Hindlimb muscle (tissue), 1 donor: ENCODE data around the gene POMGNT1. TPM values are rescaled to one million over a fixed set of nuclear protein-coding genes. Genes with fewer than 3 reads are reported as not detected.
"Not testable (repeated sequence)": the region's sequence is repeated elsewhere in the genome, so short reads cannot be mapped to it uniquely, and the experiment has no call there.

Experiments used
- DNase-seq: peaks from one replicate; pipeline ENCODE4 v3.0.0-alpha.2; 2013
- polyA plus RNA-seq: library from polyadenylated mRNA; unstranded; fragments of 120-200 nt; gene quantifications from one replicate; pipeline ENCODE4 v1.2.1, GENCODE V29; 2013; ENCODE audit not compliant: insufficient read length

POMGNT1 gene
- 47.4 TPM for polyA plus RNA-seq

DNA sequence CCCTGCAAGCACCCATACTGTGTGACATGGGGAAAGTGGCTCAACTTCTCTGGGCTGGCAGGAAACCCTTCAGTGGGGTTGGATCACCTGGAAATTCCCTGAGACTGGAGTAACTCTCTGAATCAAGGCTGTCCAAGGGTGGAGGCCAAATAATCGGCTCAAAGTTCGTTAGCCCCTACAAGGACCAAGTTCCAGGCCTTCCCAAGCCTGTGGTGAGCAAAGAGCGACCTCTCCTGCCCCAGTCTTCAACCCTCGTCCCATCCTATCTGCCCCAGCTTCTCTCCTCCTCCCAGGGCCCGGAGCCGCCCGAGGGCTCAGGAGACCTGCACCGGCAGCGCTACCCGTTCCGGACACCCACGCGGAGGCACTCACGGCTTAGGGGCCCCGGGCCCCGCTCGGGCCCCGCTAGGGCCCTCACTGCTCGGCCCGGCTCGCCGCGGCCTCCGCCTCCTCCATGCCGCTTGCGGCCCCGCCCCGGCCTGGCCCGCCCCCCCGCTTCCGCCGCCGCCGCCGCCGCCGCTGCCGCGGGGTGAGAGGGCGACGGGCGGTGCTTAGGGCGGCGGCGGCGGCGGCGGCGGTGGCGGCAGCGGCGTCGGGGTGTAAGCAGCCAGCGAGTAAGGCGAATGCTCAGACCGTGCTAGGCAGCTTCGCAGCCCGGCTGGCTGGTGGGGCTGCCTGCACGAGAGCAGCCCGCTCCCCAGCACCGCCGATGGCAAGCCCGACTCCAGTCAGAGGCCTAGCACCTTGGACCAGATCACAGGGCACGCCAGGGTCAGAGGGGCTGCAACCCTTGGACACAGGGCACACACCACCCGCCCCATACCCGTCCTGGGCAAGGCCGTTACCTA is at the start of gene POMGNT1:
TSS of gene POMGNT1 (minus strand) at position 471 of the 848 bp plus-strand sequence. CDS start 613 bp downstream, outside the sequence.
- peak; percentile 34 for DNase-seq

DNA sequence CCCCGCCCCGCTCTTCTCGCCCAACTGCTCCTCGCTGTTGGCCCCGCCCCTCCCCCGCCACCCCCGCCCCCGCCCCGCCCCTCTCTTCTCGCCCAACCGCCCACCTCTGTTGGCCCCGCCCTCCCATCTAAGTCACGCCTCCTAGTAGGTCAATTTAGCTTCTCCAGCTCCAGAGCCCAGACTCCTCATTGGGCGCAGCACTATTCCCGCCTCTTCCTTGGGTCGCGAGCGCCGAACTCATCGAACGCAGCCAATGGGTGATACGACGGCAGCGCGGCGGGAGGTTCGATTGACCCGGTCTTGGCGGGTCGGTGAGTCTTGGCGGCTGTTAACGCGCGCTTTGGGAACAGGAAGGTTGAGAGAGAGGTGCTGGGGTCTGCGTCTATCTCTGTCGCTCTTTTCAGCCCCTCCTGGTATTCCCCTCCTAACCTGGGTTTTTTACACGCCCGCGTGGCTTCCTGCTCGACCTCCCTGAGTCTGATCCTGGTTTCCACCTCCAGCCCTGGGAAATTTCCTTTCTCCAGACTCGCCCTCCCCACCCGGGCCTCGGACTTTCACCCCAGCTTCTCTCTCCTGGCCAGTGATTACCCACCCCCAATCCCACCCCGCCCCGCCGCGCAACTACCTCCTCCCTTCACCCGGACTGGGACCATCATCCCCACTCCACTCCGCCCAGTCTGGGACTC is 49.3 kb upstream of the POMGNT1 start, which contains the start of gene RAD54L:
TSS of gene RAD54L (plus strand) at position 328 of the 686 bp plus-strand sequence. CDS start 643 bp downstream, outside the sequence.
- DNase-seq, result peak; percentile 96

DNA sequence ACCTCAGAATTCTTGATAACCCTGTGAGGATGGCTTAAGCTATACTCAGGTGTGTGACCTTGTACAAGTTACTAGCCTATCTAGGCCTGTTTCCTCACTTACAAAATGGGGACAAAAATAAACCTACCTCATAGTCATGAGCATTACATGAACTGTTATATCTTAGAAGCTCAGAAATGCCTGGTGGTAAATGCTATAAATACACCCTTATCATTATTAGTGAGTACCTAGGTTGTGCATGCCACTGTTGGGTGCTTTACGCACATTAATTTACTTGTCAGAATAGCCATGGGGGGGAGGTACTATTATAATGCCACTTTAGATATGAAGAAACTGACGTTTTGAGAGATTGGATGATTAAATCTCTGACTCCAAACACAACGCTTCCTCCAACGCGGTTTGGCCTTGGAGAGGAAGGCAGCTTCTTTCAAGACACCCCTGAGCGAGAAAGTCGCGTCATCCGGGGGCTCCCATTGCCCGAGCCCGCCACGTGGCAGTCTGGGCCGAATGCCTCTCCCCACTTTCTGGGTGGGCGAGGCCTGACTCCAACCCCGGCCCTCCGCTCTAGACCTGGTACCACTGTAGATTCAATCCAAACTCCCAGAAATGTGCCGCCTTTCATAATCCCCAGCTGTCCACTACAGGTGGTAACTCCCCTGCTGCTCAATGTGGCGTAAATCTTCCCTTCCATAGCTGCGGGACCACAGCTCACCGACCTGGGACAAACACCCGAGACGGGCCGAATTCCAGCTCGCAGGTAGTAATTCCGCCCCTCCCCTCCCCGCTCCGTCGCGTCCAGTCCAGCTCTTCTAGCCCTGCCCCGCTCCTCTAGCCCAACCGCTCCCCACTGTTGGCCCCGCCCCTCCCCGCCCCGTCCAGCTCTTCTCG is 48.6 kb upstream of the POMGNT1 start:
- no peak for DNase-seq

DNA sequence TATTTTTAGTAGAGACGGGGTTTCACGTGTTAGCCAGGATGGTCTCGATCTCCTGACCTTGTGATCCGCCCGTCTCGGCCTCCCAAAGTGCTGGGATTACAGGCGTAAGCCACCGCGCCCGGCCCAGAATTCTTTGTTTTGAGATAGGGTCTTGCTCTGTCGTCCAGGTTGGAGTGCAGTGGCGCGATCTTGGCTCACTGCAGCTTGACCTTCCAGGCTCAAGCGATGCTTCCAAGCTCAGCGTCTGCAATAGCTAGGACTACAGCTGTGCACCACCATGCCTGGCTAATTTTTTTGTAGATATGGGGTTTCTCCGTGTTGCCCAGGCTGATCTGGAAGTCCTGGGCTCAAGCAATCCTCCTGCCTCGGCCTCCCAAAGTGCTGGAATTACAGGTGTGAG is 47.9 kb upstream of the POMGNT1 start:
- DNase-seq, result not testable (repeated sequence)

DNA sequence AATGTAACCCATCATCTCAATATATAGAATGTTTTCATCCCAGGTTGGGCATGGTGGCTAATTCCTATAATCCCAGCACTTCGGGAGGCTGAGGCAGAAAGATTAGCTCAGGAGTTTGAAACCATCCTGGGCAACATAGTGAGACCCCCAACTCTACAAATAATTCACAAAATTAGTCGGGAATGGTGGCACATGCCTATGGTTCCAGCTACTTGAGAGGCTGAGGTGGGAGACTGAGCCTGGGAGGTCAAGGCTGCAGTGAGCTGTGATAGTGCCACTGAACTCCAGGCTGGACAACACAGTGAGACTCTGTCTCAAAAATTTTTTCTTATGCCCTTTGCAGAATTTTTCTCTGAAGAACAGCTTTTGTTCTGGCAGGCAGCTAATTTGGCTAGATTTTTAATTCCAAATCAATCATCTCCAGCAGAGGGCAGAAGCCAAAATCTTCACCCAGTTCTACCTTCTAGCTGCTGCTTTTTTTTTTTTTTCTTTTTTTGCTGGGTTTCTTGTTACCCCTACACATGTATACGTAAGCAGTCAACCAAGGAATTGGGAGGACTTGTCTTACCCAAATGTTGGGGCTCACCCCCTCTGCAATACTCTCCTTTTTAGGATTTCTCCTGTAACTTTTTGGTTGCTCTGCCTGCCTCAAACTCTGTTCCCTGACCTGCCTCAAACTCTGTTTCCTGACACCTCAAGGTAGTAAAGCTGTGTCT is 46.6 kb upstream of the POMGNT1 start:
- no peak for DNase-seq

DNA sequence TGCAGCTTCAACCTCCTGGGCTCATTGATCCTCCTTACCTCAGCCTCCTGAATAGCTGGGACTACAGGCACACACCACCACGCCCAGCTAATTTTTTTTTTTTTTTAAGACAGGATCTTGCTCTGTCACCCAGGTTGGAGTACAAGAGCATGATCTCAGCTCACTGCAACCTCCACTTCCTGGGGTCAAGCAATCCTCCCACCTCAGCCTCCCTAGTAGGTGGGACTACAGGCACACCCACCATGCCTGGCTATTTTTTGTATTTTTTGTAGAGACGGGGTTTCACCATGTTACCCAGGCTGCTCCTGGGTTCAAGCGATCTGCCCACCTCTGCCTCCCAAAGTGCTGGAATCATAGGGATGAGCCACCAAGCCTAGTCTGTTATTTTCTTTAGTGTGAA is 45.6 kb upstream of the POMGNT1 start:
- DNase-seq, result not testable (repeated sequence)

DNA sequence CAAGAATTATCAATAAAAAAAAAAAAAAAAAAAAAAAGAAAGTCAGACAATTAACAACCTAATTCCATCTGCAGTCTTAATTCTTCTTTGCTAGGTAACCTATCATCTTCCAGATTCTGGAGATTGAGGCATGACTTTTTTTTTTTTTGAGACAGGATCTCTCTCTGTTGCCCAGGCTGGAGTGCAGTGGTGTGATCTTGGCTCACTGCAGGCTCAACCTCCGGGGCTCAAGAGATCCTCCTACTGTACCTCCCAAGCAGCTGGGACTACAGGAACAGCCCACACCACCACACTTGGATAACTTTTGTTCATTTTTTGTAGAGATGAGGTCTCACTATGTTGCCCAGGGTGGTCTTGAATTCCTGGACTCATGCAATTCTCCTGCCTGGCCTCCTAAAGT is 44.7 kb upstream of the POMGNT1 start:
- DNase-seq, result no peak

DNA sequence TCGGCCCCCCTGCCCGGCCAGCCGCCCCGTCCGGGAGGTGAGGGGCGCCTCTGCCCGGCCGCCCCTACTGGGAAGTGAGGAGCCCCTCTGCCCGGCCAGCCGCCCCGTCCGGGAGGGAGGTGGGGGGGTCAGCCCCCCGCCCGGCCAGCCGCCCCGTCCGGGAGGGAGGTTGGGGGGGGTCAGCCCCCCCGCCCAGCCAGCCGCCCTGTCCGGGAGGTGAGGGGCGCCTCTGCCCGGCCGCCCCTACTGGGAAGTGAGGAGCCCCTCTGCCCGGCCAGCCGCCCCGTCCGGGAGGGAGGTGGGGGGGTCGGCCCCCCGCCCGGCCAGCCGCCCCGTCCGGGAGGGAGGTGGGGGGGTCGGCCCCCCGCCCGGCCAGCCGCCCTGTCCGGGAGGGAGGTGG is 43.5 kb upstream of the POMGNT1 start:
- not testable (repeated sequence) for DNase-seq

DNA sequence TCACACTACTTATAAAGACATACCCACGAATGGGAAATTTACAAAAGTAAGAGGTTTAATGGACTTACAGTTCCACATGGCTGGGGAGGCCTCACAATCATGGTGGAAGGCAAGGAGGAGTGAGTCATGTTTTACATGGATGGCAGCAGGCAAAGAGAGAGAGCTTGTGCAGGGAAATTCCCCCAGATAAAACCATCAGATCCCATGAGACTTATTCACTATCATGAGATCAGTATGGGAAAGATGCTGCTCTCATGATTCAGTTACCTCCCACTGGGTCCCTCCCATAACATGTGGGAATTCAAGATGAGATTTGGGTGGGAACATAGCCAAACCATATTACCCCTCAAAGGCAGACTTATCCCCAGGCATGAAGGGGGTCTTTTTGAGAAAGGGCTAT is 40.6 kb upstream of the POMGNT1 start:
- DNase-seq, result not testable (repeated sequence)

DNA sequence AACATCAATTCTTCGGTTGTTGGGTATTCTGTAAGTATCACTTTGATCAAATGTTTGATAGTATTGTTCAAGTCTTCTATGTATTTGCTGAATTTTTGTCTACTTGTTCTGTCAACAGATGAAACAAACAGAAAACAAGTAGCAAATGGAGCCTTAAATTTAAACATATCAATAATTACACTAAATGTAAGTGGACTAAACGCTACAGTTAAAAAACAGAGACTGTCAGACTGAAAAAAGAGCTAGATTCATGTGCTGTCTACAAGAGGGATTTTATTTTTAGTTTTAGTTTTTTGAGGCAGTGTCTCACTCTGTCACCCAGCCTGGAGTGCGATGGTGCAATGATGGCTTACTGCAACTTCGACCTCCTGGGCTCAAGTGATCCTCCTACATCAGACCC is 38.6 kb upstream of the POMGNT1 start:
- no peak for DNase-seq

DNA sequence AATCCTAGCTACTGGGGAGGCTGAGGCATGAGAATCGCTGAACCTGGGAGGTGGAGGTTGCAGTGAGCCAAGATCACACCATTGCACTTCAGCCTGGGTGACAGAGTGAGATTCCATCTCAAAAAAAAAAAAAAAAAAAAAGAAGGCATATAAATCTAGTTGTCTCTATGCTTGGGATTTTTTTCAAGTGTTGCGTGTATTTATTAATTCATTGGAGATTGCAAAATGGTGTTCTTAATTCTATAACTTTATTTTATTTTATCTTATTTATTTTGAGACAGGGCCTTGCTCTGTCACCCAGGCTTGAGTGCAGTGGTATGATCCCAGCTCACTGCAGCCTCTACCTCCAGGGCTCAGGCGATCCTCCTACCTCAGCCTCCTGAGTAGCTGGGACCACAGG is 33.0 kb upstream of the POMGNT1 start:
- DNase-seq, result not testable (repeated sequence)

DNA sequence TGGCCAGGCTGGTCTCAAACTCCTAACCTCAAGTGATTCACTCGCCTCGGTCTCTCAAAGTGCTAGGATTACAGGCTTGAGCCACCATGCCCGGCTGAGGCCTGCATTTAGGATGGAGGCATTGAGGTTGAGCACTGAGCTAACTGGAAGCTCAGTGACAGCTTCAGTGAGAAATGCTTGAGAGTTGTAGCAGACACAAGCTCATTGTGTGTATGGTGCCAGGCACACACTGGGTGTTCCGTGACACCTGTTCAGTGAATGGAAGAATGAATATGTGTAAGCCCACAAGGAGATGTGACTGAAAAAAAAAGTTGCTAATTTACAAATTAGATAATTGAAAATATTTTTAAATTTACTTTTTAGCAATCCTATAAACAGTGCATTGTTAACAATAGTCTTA is 26.7 kb upstream of the POMGNT1 start:
- DNase-seq, result no peak

DNA sequence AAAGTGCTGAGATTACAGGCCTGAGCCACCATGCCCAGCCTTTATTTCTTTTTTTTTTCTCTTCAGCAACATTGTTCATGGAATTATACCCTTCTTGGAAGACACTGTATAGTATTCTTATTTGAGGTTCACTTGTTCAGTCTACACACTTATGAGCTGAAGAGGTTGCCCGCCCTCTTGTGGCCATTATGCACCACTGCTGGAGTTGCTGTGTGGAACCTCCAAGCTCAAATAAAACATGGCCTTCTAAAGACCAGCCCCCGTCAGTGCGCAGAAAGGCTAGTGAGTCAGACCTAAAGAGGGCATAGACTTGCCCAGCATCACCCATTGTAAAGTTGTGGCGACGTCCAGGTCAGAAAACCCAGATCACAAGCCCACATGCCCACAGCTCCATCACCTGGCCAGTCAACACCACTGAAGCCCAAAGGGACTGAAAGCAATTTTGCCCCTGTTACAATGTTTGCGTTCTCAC is 25.3 kb upstream of the POMGNT1 start:
- DNase-seq, result peak; percentile 66

DNA sequence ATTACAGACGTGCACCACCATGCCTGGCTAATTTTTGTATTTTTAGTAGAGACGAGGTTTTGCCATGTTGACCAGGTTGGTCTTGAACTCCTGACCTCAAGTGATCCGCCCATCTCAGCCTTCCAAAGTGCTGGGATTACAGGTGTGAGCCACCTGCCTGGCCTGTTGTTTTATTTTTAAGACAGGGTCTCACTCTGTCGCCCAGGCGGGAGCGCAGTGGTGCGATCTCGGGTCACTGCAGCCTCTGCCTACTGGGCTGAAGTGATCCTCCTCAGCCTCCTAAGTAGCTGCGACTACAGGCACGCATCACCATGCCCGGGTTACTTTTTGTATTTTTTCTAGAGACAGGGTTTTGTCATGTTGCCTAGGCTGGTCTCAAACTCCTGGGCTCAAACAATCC is 24.8 kb upstream of the POMGNT1 start:
- not testable (repeated sequence) for DNase-seq

DNA sequence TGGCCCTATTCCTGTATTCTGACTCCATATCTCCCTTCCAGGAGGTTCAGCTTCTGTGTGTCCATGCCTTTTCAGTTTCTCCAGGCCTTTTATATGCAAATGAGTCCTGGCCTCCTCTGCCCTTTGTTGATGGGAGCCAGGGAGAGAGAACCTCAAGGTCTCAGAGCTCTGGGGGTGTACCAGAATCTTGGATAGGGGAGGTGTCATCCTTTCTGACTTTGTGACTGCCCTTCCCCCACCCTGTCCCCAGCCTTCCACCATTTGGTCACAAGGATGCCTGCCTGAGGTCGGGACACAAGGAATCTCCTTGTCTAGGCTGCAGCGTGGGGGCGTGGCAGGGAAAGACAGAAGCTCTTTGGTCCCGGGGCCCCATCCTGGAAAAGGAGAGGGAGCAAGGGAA is 23.5 kb upstream of the POMGNT1 start:
- no peak for DNase-seq

DNA sequence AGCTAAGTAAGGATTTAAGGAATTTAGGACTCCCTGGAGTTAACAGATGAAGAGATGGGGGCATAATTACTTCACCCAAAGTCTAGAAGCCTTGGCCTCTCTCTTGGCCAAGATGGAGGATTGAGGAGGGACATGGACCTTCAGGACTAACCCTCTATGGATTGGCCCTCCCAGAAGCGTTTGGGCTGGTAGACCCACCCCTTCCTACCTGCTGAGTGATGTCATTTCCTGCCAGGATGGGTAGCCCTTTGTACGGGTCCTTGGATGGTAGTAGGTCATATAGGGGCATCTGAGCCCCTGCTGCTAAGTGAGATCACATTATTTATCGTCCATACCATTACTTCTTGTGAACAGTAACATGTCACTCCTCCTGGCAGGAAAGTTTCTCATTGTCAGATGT is 22.6 kb upstream of the POMGNT1 start:
- DNase-seq, result no peak

DNA sequence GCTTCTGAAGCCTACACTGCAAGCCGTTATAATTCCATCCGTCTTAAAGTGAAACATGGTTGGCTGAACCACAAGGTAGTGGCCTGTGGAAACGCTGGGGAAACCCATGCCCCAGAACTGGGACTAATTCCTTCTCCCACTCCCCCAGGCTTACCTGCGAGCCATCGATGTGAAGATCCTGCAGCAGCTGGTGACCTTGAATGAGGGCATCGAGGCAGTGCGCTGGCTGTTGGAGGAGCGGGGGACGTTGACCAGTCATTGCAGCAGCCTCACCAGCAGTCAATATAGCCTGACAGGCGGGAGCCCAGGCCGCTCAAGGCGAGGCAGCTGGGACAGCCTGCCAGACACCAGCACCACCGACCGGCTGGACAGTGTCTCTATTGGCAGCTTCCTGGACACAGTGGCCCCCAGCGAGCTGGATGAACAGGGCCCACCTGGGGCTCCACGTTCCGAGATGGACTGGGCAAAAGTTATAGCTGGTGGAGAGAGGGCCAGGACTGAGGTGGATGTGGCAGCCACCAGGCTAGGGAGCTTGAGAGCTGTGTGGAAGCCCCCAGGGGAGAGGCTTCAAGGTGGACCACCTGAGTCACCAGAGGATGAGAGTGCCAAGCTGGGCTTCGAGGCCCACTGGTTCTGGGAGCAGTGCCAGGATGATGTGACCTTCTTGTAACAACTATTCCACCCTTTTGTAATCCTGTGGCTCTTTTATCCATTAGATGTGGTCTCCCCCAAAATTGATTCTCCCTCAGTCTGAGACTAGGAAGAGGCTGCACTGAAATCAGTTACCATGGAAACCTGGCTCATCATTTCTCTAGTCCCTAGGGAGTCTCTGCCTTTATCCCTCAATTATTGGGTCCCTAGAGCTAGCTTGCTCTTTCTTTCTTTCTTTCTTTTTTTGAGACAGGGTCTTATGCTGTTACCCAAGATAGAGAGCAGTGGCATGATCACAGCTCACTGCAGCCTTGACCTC is 21.6 kb upstream of the POMGNT1 start:
- DNase-seq, result no peak

DNA sequence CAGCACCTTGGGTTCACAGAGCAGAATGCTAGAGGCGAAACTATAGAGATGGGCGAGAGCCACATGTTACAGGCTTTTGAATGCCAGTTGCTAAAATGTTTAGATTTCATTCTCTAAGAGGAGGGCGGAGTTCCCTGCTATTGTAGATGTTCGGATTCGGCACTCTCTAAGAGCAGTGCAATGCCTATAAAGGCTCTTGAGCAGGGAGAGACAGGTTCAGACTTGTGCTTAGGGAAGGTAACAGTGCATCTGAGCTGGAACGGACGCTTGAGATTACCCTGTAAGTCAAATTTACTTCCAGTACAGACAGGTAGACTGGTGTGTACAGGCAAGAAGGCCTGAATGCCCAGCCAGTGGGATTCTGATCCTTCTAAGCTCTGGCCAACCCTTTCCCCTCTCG is 20.2 kb upstream of the POMGNT1 start:
- no peak for DNase-seq

DNA sequence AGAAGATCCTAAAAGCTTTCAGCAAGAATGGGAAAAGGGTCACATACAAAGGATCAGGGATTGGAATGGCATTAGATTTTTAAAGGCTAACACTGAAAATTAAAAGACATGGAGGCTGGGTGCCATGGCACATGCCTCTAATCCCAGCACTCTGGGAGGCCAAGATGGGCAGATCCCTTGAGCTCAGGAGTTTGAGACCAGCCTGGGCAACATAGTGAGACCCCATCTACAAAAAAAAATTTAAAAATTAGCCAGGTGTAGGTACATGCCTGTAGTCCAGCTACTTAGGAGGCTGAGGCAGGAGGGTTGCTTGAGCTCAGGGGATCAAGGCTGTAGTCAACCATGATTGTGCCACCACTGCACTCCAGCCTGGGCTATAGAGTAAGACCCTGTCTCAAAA is 17.3 kb upstream of the POMGNT1 start:
- no peak for DNase-seq

DNA sequence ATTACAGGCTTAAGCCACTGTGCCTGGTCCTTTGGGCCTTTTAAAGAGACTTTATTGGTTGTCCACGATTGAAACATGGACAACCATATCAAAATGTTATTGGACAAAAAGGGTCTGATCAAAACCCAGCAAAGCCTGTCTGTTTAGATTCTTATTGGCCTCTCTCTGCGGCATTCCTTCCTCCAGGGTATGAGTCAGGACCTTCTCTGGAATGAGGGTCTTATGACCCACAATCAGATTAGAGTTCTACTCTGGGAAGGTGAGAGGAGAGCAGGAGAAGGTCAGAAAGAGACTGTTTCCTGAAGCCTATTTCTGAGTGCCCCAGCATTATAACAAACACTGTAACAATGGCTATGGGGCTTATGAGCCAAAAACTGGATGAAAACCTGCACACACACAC is 12.8 kb upstream of the POMGNT1 start:
- no peak for DNase-seq

DNA sequence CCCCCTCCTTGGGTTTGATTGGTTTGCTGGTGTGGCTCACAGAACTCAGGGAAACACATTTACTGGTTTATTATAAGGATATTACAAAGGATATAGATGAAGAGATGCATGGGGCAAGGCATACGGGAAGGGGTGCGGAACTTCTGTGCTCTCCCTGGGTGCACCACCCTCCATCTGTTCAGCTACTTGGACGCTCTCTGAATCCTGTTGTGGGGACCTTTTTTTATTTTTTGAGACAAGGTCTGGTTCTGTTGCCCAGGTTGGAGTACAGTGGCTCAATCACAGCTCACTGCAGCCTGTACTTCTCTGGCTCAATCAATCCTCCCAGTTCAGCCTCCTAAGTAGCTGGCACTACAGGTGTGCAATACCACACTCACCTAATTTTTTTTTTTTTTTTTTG is 12.3 kb upstream of the POMGNT1 start:
- no peak for DNase-seq
